Heart left ventricle (tissue), 13 donors: ENCODE data around the gene SFPQ.
"Not testable (repeated sequence)": the region's sequence is repeated elsewhere in the genome, so short reads cannot be mapped to it uniquely, and the experiment has no call there.

Experiments used
- POLR2A ChIP-seq, 2 donors: fragments of 450-650 bp; IDR thresholded peaks; one replicate each; pipeline ENCODE4 v1.6.1; 2017; ENCODE audit warnings: antibody characterized with exemption in 2 of 2, mild to moderate bottlenecking in 2 of 2, moderate library complexity in 2 of 2
- TF ChIP-seq, protein P1 (sequence below), 12 donors: fragments of 200-600 bp; sonication (generic) in 4 of 12; IDR thresholded peaks; one replicate each; pipeline versions ENCODE4 v1.5.0 to v1.8.0; 2018 to 2022; ENCODE audit warnings: antibody characterized with exemption in 12 of 12, mild to moderate bottlenecking in 5 of 12
- donor health status: ischemic (EF 13 %, LVEDD 7.1; RV severe dilation, severe dysfunction).
- donor health status: DM: no; HTN: yes; CAD: no.
- donor health status: DM: no; HTN: no; CAD: no.
- donor health status: ischemic (EF 25% LVEDD 6.9; RV normal size, moderate dysfunction).
- donor health status: ischemic (EF 25% LVEDD 5.7; RV mildly dilated, moderate dysfunction).
- donor health status: ischemic (EF 35%, LVEDD 5.7; RV mildly dilated, moderate dysfunction).
- donor health status: nonischemic (EF 11% LVEDD 7.7; RV severe dilation, severe dysfunction).
- donor health status: DM: yes; HTN: yes; CAD: no.
- donor health status: PGD.
- donor health status: ischemic (EF 29% LVEDD 5.4; RV normal size, mild dysfunction).
- donor health status: nonischemic (EF 23%, LVEDD 6.1; RV moderate dilation, normal function).

DNA sequence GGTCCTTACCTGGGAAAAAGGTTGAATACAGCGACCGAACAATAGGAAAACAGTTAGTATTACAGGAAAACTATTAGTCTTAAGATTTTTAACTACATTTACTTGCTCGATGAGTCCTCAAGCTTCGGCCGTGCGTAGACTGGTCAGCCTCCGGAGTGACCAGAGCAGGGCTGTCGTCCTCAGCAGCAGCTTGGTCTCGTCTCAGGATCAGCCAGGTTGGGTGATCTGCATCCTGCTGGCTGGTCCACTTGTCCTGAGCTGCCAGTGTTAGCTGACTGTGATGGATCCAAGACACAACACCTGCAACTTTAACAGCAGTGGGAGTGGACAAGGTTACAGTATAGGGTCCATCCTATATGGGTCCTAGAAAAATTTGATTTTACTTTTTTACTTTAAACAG lies 50.2 kb downstream of the SFPQ start:
- TF ChIP-seq, protein P1, sequence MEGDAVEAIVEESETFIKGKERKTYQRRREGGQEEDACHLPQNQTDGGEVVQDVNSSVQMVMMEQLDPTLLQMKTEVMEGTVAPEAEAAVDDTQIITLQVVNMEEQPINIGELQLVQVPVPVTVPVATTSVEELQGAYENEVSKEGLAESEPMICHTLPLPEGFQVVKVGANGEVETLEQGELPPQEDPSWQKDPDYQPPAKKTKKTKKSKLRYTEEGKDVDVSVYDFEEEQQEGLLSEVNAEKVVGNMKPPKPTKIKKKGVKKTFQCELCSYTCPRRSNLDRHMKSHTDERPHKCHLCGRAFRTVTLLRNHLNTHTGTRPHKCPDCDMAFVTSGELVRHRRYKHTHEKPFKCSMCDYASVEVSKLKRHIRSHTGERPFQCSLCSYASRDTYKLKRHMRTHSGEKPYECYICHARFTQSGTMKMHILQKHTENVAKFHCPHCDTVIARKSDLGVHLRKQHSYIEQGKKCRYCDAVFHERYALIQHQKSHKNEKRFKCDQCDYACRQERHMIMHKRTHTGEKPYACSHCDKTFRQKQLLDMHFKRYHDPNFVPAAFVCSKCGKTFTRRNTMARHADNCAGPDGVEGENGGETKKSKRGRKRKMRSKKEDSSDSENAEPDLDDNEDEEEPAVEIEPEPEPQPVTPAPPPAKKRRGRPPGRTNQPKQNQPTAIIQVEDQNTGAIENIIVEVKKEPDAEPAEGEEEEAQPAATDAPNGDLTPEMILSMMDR (IDR thresholded peaks at IDR 0.05), result not testable (repeated sequence)
- not testable (repeated sequence) for TF ChIP-seq POLR2A (IDR thresholded peaks at IDR 0.05)
